HL-60 (cell line): ENCODE measurements around the gene SHOX.

Experiments
- GABPA ChIP-seq: IDR thresholded peaks from 2 replicates; pipeline ENCODE4 v1.6.1; 2012; ENCODE audit warnings: low read depth
- POLR2AphosphoS5 ChIP-seq: IDR thresholded peaks from 2 replicates; pipeline ENCODE4 v1.6.1; 2012; ENCODE audit warnings: low read depth
- SPI1 ChIP-seq: IDR thresholded peaks from 2 replicates; pipeline ENCODE4 v1.6.1; 2012; ENCODE audit warnings: low read depth, mild to moderate bottlenecking, borderline replicate concordance
- TF ChIP-seq, protein P1 (sequence below): IDR thresholded peaks from one replicate; pipeline ENCODE4 v1.5.1; 2011; ENCODE audit warnings: low read length, control low read depth, inconsistent platforms; ENCODE audit not compliant: insufficient read depth
- TF ChIP-seq, protein P2 (sequence below): IDR thresholded peaks from 2 replicates; pipeline ENCODE4 v1.6.1; 2012; ENCODE audit warnings: low read depth; ENCODE audit not compliant: insufficient replicate concordance

DNA sequence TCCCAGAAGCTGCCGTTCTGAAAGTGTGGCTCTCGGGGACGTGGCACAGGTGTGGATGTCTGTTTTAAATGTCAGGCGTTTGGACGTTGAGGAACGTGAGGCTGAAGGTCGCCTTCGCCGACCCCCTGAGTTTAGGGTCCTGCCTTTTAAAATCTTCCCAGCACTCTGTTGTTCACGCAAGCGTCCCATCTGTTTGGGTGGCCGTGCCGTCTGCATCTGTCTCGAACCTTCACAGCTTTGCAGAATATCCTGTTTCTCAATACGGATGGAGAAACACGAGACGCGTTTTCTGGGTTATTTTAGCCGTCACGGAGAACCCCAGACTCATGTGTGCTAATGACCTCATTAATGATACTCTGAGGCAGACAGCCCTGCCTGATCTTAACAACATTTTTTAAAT lies 31.5 kb downstream of the SHOX start:
- TF ChIP-seq, protein P1, sequence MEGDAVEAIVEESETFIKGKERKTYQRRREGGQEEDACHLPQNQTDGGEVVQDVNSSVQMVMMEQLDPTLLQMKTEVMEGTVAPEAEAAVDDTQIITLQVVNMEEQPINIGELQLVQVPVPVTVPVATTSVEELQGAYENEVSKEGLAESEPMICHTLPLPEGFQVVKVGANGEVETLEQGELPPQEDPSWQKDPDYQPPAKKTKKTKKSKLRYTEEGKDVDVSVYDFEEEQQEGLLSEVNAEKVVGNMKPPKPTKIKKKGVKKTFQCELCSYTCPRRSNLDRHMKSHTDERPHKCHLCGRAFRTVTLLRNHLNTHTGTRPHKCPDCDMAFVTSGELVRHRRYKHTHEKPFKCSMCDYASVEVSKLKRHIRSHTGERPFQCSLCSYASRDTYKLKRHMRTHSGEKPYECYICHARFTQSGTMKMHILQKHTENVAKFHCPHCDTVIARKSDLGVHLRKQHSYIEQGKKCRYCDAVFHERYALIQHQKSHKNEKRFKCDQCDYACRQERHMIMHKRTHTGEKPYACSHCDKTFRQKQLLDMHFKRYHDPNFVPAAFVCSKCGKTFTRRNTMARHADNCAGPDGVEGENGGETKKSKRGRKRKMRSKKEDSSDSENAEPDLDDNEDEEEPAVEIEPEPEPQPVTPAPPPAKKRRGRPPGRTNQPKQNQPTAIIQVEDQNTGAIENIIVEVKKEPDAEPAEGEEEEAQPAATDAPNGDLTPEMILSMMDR, result no peak
- TF ChIP-seq, protein P2, sequence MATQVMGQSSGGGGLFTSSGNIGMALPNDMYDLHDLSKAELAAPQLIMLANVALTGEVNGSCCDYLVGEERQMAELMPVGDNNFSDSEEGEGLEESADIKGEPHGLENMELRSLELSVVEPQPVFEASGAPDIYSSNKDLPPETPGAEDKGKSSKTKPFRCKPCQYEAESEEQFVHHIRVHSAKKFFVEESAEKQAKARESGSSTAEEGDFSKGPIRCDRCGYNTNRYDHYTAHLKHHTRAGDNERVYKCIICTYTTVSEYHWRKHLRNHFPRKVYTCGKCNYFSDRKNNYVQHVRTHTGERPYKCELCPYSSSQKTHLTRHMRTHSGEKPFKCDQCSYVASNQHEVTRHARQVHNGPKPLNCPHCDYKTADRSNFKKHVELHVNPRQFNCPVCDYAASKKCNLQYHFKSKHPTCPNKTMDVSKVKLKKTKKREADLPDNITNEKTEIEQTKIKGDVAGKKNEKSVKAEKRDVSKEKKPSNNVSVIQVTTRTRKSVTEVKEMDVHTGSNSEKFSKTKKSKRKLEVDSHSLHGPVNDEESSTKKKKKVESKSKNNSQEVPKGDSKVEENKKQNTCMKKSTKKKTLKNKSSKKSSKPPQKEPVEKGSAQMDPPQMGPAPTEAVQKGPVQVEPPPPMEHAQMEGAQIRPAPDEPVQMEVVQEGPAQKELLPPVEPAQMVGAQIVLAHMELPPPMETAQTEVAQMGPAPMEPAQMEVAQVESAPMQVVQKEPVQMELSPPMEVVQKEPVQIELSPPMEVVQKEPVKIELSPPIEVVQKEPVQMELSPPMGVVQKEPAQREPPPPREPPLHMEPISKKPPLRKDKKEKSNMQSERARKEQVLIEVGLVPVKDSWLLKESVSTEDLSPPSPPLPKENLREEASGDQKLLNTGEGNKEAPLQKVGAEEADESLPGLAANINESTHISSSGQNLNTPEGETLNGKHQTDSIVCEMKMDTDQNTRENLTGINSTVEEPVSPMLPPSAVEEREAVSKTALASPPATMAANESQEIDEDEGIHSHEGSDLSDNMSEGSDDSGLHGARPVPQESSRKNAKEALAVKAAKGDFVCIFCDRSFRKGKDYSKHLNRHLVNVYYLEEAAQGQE, result no peak
- TF ChIP-seq POLR2AphosphoS5, result no peak
- TF ChIP-seq SPI1, result no peak
- TF ChIP-seq GABPA, result no peak
